ENCODE measurements around the gene EFHC1. TPM values are rescaled to one million over a fixed set of nuclear protein-coding genes. Genes with fewer than 3 reads are reported as not detected.

Gene EFHC1
- total RNA-seq, 1 donor from 2014 or later, result 6.4 TPM

GRCh38 chr6:52496631-52497030, 76.5 kb downstream of the EFHC1 start:
- DNase-seq (no peak), ATAC-seq (ENCODE audit: poor library complexity) (no peak)
- intact Hi-C loops (cut with DNase I), result no loop called here

- intact Hi-C loops (cut with DNase I), result no loop called here
- ATAC-seq (ENCODE audit: poor library complexity) (peak; percentile 18), DNase-seq (peak; percentile 56)
Observed at GRCh38 chr6:52497652-52498408, 77.7 kb downstream of the EFHC1 start.

DNA sequence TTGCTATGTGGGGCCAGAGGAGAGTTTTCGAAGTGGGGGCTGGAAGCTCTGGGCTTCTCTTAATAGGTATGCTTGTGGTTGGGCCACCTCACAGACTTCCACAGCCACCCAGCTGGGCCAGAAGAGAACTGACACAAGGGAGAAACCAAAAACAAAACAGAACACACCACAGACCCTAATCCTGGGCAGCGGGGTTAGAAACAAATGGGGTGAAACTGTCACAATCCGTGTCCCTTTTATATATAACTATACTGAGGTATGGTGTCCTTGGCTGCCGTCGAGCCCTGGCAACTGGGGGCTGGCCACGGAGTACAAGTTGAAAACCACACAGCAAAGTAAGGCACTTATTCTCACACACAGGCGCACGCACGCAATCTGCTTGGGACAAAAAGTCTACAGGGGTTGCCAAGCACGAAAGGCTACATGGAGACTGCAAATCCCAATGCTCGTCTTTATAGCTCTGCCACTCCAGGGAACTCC, 78.4 kb downstream of the EFHC1 start:
- ATAC-seq (ENCODE audit: poor library complexity) (peak; percentile 7), DNase-seq (no peak)
- intact Hi-C loops (cut with DNase I), result no loop called here

DNA sequence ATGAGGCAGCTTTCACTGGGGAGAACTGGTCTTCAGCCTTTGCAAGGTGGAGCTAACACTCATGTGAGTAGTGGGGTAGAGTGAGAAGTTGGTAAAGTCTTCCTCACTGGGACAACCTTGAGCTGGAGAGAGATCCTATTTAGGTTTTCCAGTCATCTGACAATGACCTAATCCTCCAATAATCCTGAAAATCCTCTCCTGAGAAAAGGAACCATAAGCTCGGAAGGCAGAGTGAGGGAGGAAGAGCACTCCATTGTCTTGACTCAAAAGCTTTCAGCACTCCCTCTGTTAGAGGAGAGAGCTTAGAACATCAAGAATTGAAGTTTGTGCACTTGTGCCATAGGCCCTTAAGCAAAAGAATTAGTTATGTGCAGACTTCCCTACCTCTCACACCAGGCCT, 78.9 kb downstream of the EFHC1 start:
- intact Hi-C loops (cut with DNase I), result no loop called here
- no peak for DNase-seq
- no peak for ATAC-seq (ENCODE audit: poor library complexity)

- DNase-seq, result peak; percentile 70
- peak; percentile 69 for ATAC-seq (ENCODE audit: poor library complexity)
- intact Hi-C loops (cut with DNase I), result loop anchor here (5.0 to 10.0 kb wide), 3 partner anchors 78 to 165 kb away; partner anchors contain the start of gene TRAM2
Observed at GRCh38 chr6:52499681-52500236, 79.6 kb downstream of the EFHC1 start.

DNA sequence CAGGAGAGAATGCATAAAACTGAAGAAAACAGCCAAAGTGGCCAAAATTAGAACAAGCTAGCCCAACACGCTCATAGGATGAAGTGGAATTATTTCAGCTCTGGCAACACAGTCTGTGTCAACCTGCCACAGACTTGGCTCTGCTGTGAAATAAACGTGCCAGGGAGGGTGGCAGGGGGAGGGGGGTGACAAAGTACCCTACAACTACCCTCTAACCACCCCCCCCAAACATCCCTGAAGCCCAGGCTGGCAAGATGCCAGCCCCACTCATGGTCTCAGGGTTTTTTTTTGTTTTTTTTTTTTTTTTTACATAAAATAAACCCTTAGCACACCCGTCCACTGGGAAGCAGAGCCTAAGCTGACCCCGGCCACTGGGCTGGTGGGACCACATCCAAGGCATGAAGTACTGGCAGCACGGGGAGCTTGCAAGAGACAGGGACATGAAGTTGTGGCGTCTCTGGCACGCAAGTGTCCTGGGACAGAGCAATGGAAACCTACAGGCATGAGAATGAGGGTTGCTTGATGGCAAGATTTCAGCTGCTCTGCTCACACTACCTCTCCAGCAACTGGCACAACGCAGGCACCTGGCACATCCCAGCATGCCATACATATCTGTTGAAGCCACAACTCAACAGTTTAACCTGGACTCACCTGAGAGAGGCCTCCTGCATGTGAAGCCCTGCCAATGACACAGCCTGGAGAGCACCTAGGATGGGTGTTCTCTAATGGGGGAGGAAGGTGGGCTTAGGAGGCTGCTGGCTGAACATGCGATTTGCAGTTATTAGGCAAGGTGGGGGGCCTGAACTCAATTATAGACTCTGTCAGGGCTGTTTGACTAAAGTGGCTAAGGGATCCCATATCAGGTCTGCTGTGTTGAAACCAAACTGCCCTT, 80.3 kb downstream of the EFHC1 start:
- DNase-seq (peak; percentile 64), ATAC-seq (ENCODE audit: poor library complexity) (peak; percentile 42)
- intact Hi-C loops (cut with DNase I), result loop anchor here (5.0 to 10.0 kb wide), 3 partner anchors 77 to 164 kb away; partner anchors contain the start of gene TRAM2

- intact Hi-C loops (cut with DNase I), result loop anchor here (5.0 to 10.0 kb wide), 3 partner anchors 75 to 162 kb away; partner anchors contain the start of gene TRAM2
- ATAC-seq (ENCODE audit: poor library complexity) (no peak), DNase-seq (no peak)
Observed at GRCh38 chr6:52502306-52503029, 82.3 kb downstream of the EFHC1 start.

DNA sequence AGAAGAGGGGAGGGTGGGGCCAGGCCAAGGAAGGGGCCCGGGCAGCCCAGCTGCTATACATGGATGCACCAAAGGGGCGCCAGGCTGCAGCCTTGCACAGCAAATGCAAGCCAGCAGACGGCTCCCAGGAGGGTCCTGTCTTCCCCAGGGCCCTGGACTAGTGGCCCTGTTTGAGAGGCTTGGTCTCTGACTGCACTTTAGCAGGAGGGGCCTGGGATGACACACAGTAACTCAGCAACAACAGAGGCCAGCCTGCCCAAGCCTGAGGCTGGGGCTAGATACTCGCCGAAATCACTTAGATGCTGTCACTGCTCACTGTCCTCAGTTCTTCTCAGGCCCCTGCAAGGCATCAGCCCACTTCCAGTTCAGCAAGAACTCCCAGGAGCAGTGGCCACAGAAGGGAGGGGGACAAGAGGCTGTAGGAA, 83.2 kb downstream of the EFHC1 start:
- DNase-seq (peak; percentile 53), ATAC-seq (ENCODE audit: poor library complexity) (no peak)
- intact Hi-C loops (cut with DNase I), result loop anchor here (5.0 to 10.0 kb wide), 3 partner anchors 74 to 161 kb away; partner anchors contain the start of gene TRAM2

DNA sequence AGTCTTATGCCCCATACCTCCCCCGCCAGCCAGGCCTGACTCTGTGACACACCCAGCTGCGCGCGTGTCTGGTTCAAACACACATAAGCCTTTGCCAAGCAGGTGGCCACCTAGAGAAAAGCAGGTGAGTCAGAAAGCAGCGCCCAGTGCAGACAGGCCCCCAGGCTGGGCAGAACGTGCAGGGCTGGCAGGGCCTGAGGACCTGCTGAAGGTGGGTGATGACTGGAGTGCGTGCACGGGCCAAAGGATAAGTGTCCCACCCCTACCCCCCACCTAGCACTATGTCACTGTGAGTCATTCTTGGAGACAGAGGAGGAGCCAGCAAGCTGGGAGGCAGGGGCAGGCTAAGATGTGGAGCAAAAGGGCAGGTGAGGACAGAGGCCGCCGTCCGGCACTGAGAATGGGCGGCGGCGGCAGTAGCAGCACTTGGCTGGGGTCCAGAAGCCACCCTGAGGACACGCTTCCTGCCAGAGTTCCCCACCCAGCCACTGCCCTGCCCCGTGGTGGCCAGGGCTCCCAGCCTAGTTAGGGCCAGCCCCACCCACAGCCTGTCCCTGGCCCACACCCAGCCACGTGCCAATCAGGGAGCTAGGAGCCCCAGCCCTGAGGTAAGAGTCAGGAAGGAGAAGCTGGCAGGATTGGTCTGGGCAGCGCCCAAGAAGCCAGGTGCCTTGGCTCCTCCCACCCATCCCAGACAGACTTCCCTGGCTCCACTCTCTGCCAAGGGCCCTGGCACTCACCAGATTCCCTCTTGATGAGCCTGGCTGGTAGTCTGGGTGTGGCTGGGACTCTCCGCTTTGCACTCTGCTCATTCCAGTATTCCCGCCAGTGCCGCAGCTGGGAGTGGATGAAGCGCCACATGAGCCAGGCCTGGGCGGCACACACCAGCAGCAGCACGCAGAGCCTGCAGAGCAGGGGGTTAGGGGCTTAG, 84.0 kb downstream of the EFHC1 start:
- peak; percentile 86 for ATAC-seq (ENCODE audit: poor library complexity)
- DNase-seq, result peak; percentile 94
- intact Hi-C loops (cut with DNase I), result loop anchor here (5.0 to 10.0 kb wide), 3 partner anchors 73 to 161 kb away; partner anchors contain the start of gene TRAM2

GRCh38 chr6:52504782-52505136, 84.6 kb downstream of the EFHC1 start:
- no peak for DNase-seq
- intact Hi-C loops (cut with DNase I), result loop anchor here (5.0 to 10.0 kb wide), 3 partner anchors 73 to 160 kb away; partner anchors contain the start of gene TRAM2
- ATAC-seq (ENCODE audit: poor library complexity), result no peak

- ATAC-seq (ENCODE audit: poor library complexity), result no peak
- intact Hi-C loops (cut with DNase I), result loop anchor here (10.0 kb wide), 1 partner anchor 159 kb away; no protein-coding TSS in a partner anchor
- DNase-seq, result no peak
Observed at GRCh38 chr6:52505726-52506409, 85.7 kb downstream of the EFHC1 start.

DNA sequence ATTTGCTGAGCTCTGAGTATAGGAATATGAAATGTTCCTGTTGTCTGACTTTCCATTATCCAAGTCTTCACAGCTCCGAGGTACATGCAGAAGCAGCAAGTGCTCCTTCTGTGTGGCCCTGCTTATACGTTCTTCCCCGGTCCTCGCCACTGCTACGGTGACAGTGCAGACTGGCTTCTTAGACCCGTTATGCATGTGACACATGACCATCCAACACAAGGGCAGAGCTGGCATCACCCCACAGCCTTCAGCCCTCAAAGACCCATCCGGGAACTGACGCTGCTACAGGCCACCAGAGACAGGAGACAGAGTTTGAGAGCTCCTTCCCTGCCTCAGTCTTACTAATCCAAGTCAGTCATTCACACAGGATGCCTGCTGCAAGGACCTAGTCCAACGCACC, 86.3 kb downstream of the EFHC1 start:
- DNase-seq, result no peak
- intact Hi-C loops (cut with DNase I), result loop anchor here (10.0 kb wide), 1 partner anchor 158 kb away; no protein-coding TSS in a partner anchor
- ATAC-seq (ENCODE audit: poor library complexity), result no peak

DNA sequence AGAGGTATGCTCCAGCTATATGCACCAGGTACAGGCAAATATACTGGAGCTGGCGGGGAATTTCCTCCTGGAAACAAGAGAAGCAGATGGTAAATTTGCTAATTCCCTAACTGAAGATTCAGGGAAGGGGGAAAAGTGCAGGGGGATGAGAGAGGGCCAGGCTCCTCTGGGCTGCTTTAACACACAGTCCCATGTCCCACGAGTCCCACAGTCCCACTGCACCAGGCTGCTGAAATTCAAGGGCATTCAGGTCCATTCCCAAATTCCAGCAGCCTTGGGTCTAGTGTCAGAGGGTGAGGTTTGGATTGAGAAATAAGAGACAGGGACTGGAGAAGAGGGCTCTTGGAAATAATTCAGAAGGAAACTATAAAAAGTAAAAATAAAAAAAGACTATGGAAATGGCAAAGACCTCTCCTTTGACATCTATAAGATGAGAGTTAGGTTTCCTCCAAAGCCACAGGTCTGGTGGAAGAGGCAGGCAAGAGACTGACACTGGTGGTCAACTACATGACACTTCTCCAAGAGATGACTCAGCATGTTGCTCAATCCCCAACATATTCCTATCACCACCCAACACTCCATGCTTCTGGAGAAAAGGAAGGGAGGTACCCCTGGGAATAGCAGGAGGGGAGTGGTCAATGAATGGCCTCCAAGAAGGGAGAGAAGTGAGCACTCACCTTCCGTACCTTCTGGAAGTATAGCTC, 87.6 kb downstream of the EFHC1 start:
- DNase-seq (no peak), ATAC-seq (ENCODE audit: poor library complexity) (no peak)
- intact Hi-C loops (cut with DNase I), result loop anchor here (10.0 kb wide), 1 partner anchor 157 kb away; no protein-coding TSS in a partner anchor

- ATAC-seq (ENCODE audit: poor library complexity) (no peak), DNase-seq (no peak)
- intact Hi-C loops (cut with DNase I), result loop anchor here (10.0 kb wide), 1 partner anchor 157 kb away; no protein-coding TSS in a partner anchor
Observed at GRCh38 chr6:52508261-52508739, 88.2 kb downstream of the EFHC1 start.
